Lung (tissue), 12 donors: ENCODE data around the gene BMPR1B. TPM values are rescaled to one million over a fixed set of nuclear protein-coding genes. Genes with fewer than 3 reads are reported as not detected.

Source experiments
- ATAC-seq: fragments of 200-7000 bp; cut with Tn5 transposase; one replicate; pipeline ENCODE4 v1.9.1; 2020; ENCODE audit warnings: moderate number of reproducible peaks; ENCODE audit not compliant: insufficient read depth, low FRiP score
- DNase-seq, 3 donors: peaks; one replicate each; pipeline ENCODE4 v3.0.0-alpha.2; 2013 to 2017
- H3K27ac ChIP-seq, 2 donors: one replicate each; pipeline ENCODE4 v1.5.1; 2013; ENCODE audit warnings: mild to moderate bottlenecking in 2 of 2, moderate library complexity in 2 of 2, control low read depth in 1 of 2, inconsistent platforms in 1 of 2, low read depth in 1 of 2, low read length in 1 of 2
- H3K27me3 ChIP-seq, 3 donors: one replicate each; pipeline ENCODE4 v1.5.1; 2013; ENCODE audit warnings: low read length in 2 of 3; ENCODE audit not compliant: control insufficient read depth in 3 of 3, insufficient read depth in 3 of 3
- H3K36me3 ChIP-seq, 4 donors: one replicate each; pipeline ENCODE4 v1.5.1; 2013; ENCODE audit warnings: low read length in 4 of 4, mild to moderate bottlenecking in 1 of 4, moderate library complexity in 1 of 4; ENCODE audit not compliant: control insufficient read depth in 4 of 4, insufficient read depth in 4 of 4
- H3K4me1 ChIP-seq, 5 donors: one replicate each; pipeline ENCODE4 v1.5.1; 2013; ENCODE audit warnings: low read length in 5 of 5, mild to moderate bottlenecking in 2 of 5, moderate library complexity in 1 of 5; ENCODE audit not compliant: control insufficient read depth in 5 of 5, insufficient read depth in 5 of 5
- H3K4me3 ChIP-seq: one replicate; pipeline ENCODE4 v1.5.1; 2013; ENCODE audit warnings: mild to moderate bottlenecking, control low read depth, moderate library complexity
- H3K9ac ChIP-seq, 2 donors: one replicate each; pipeline ENCODE4 v1.5.1; 2013; ENCODE audit warnings: low read length in 2 of 2, control low read depth in 1 of 2; ENCODE audit not compliant: insufficient read depth in 1 of 2
- H3K9me3 ChIP-seq, 4 donors: one replicate each; pipeline ENCODE4 v1.5.1; 2013; ENCODE audit warnings: low read length in 3 of 4, mild to moderate bottlenecking in 1 of 4, moderate library complexity in 1 of 4; ENCODE audit not compliant: control insufficient read depth in 4 of 4, insufficient read depth in 3 of 4
- whole genome bisulfite sequencing, 2 donors: extraction: QIAGEN DNeasy Blood & Tissue Kit; methylation state at CpG; one replicate each; pipeline ENCODE4 v1.1.7; 2013; 5-methylcytosine and 5-hydroxymethylcytosine counted together
- polyA plus RNA-seq, 2 donors: library from polyadenylated mRNA; stranded (reverse); fragments of 200-250 nt; gene quantifications; one replicate each; pipeline ENCODE4 v1.2.1, GENCODE V29; 2013
- total RNA-seq, 2 donors: library from RNA; depleted of rRNA in 1 of 2; stranded (reverse); fragments of >200 nt in 1 of 2; gene quantifications; one replicate each; pipeline ENCODE4 v1.2.1, GENCODE V29; 2014 to 2021
- TF ChIP-seq, protein P1 (sequence below): IDR thresholded peaks from 2 replicates; pipeline ENCODE4 v1.5.1; 2012; ENCODE audit warnings: mild to moderate bottlenecking; ENCODE audit errors: control extremely low read depth, extremely low read depth
- donor health status: control.
- donor health status: control.
- donor health status: Bipolar disorder and iron deficiency.
- donor health status: healthy.
- donor health status: DM: yes; HTN: yes; CAD: no.

BMPR1B gene
- total and polyA plus RNA-seq, 4 donors, result 0.65 to 7.3 (median 1.9) TPM

DNA sequence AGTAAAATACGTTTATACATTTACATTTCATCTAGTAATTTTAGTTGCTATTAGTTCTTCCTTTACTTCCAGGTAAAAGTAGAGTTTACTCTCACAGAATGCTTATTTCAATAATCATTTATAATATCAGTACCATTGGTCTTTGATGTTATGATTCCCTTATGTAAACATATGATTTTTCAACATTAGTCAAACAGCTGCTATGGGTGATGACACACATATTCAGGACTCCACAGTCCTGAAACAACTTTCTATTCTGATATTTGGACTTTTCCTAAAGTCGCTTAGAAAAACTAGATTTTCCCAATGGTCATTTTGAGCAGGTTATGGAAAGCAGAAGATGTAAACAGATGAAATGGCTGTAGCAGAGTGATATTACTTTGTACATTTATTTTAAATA, 421.2 kb downstream of the BMPR1B start:
- Histone ChIP-seq H3K4me1 (no peaks in the 10 kb centered on the region), H3K9me3 (peaks cover 0 to 5% (median 2%) of the 10 kb centered on the region in 4 donors), H3K4me3 (no peak overlapping the region), H3K27me3 (no peaks in the 10 kb centered on the region), H3K27ac (no peak overlapping the region), H3K9ac (no peak overlapping the region), H3K36me3 (peaks cover 0 to 40% (median 15%) of the 10 kb centered on the region in 4 donors)
- ATAC-seq (no peak), DNase-seq (no peak)
- WGBS, 2 donors, result 78 to 87% methylated on average over 2 of the region's 2 CpGs
- TF ChIP-seq, protein P1, sequence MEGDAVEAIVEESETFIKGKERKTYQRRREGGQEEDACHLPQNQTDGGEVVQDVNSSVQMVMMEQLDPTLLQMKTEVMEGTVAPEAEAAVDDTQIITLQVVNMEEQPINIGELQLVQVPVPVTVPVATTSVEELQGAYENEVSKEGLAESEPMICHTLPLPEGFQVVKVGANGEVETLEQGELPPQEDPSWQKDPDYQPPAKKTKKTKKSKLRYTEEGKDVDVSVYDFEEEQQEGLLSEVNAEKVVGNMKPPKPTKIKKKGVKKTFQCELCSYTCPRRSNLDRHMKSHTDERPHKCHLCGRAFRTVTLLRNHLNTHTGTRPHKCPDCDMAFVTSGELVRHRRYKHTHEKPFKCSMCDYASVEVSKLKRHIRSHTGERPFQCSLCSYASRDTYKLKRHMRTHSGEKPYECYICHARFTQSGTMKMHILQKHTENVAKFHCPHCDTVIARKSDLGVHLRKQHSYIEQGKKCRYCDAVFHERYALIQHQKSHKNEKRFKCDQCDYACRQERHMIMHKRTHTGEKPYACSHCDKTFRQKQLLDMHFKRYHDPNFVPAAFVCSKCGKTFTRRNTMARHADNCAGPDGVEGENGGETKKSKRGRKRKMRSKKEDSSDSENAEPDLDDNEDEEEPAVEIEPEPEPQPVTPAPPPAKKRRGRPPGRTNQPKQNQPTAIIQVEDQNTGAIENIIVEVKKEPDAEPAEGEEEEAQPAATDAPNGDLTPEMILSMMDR, result no peak

DNA sequence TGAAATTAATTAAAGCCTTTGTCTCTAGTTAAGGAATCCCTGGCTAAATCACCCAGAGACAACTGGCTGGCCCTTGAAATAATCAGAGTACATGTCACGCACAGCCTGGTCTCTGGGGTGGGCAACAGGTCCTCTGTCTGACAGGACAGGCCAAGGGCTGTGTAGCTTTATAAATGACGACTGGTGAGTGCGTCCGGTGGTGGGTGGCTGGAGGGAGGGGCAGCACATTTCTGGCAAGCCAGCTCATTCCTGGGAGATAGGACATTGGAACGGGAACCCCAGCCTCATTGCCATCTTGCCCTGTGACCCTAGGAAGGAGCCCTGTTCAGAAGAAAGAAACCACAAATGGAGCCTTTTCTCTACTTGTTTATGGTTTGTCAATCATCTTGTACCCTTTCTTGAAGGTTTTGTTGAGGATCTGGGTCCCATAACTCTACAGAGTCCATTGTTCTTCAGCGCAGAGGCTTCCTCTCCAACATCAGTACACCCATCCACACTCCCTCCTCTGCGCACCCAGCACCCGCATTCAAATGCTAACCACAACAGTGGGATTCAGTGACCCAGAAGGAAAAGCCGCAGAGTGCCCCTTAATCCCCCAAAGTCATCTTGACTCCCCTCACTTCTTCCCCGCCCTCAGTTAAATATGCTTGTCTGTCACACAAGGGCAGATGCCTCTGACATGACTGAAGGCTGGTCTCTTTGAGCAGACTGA, 422.9 kb downstream of the BMPR1B start:
- WGBS, 2 donors, result 81 to 87% methylated on average over 10 of the region's 10 CpGs
- ATAC-seq (no peak), DNase-seq (no peak)
- Histone ChIP-seq H3K36me3 (peaks cover 0 to 40% (median 16%) of the 10 kb centered on the region in 4 donors), H3K27ac (no peak overlapping the region), H3K9me3 (peaks cover 0 to 5% (median 2%) of the 10 kb centered on the region in 4 donors), H3K4me1 (no peaks in the 10 kb centered on the region), H3K4me3 (no peak overlapping the region), H3K9ac (no peak overlapping the region), H3K27me3 (no peaks in the 10 kb centered on the region)
- TF ChIP-seq, protein P1, result no peak

DNA sequence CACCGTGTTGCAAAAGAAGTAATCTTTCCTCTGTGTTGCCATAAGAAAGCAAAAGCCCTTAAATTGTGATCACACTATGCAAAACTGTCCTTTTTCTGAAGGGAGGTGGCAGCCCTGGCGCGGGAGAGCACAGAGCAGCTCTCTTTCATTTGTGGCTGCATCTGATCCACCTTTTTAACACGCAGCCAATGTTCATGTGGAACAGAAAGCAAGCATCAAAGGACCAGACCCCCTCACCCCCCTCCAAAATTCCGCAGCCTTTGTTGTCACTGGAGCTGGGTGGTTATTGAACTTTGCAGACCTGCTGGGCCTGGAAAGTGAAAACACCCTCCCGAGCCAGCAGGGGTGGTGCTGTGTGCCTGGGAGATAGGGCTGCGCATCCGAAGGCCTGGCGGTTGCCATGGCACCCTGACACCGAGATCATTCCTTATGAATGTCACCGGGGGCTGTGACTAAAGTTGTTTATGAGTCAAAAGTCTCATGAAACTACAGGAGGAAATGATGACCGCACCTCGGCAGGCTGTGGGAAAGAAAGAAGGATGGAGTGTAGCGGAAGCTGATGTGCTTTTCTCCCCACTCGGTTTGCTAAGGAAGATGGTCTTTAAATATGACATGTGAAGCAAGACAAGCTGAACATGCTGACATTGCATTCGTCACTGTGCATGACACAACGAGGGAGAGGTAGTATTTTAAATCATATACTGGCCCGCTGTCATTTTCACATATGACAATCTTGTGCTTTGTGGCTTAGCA, 423.7 kb downstream of the BMPR1B start:
- H3K27ac ChIP-seq, result no peak overlapping the region
- TF ChIP-seq, protein P1, result no peak
- ATAC-seq, result no peak
- H3K9ac ChIP-seq, result no peak overlapping the region
- no peak overlapping the region for H3K4me3 ChIP-seq
- no peak for DNase-seq
- H3K9me3 ChIP-seq, result peaks cover 0 to 5% (median 2%) of the 10 kb centered on the region in 4 donors
- peaks cover 0 to 41% (median 16%) of the 10 kb centered on the region in 4 donors for H3K36me3 ChIP-seq
- no peaks in the 10 kb centered on the region for H3K27me3 ChIP-seq
- no peaks in the 10 kb centered on the region for H3K4me1 ChIP-seq
- WGBS, 2 donors, result 63 to 70% methylated on average over 18 of the region's 18 CpGs
